Measurements from ENCODE around the gene RAB3B.

Gene RAB3B

GRCh38 chr1:51897699-51898031 is 92.8 kb downstream of the RAB3B start:
- no peak for TF ChIP-seq EGR1 (IDR thresholded peaks at IDR 0.05)
- no peak for TF ChIP-seq EP300 (IDR thresholded peaks at IDR 0.05; ENCODE audit: borderline replicate concordance)
- TF ChIP-seq TEAD4 (IDR thresholded peaks at IDR 0.05), result peak; percentile 53; the same call in 1 of the 2 replicates
- no peak for TF ChIP-seq NFIC (IDR thresholded peaks at IDR 0.05)

- TF ChIP-seq MAX (IDR thresholded peaks at IDR 0.05) (peak; percentile 49; the same call in 1 of the 2 replicates), CREB1 (IDR thresholded peaks at IDR 0.05; ENCODE audit: low read depth) (peak; percentile 91), NFIC (IDR thresholded peaks at IDR 0.05) (no peak), RAD21 (IDR thresholded peaks at IDR 0.05; ENCODE audit: low read depth) (no peak), USF1 (IDR thresholded peaks at IDR 0.05) (peak; percentile 93), ZBTB7A (IDR thresholded peaks at IDR 0.05; ENCODE audit: low read depth) (no peak), TCF12 (IDR thresholded peaks at IDR 0.05; ENCODE audit: low read depth) (peak; percentile 80), EP300 (IDR thresholded peaks at IDR 0.05; ENCODE audit: borderline replicate concordance) (peak; percentile 16; the same call in 1 of the 2 replicates), TEAD4 (IDR thresholded peaks at IDR 0.05) (no peak), EGR1 (IDR thresholded peaks at IDR 0.05) (0 out of 2 replicates have a peak, but pooled peaks have one; percentile 20), TAF1 (IDR thresholded peaks at IDR 0.05; ENCODE audit: low read depth) (peak; percentile 100), CEBPB (IDR thresholded peaks at IDR 0.05) (peak; percentile 94), YY1 (IDR thresholded peaks at IDR 0.05; ENCODE audit: low read depth) (no peak), FOXM1 (IDR thresholded peaks at IDR 0.05; ENCODE audit: borderline replicate concordance, low read depth) (peak; percentile 13; the same call in 1 of the 2 replicates), REST (IDR thresholded peaks at IDR 0.05; ENCODE audit: low read depth) (0 out of 2 replicates have a peak, but pooled peaks have one; percentile 28)
Observed at GRCh38 chr1:51878616-51879336, 111.7 kb downstream of the RAB3B start, which contains the start of gene NRDC. TSS of gene NRDC (minus strand) at chr1:51878727. CDS start at chr1:51878615, 112 bp downstream.

- TF ChIP-seq RAD21 (IDR thresholded peaks at IDR 0.05; ENCODE audit: low read depth) (no peak), REST (IDR thresholded peaks at IDR 0.05; ENCODE audit: low read depth) (no peak; the same call in 1 of the 2 replicates), CREB1 (IDR thresholded peaks at IDR 0.05; ENCODE audit: low read depth) (no peak), MAX (IDR thresholded peaks at IDR 0.05) (no peak), FOXM1 (IDR thresholded peaks at IDR 0.05; ENCODE audit: borderline replicate concordance, low read depth) (no peak), CEBPB (IDR thresholded peaks at IDR 0.05) (no peak), YY1 (IDR thresholded peaks at IDR 0.05; ENCODE audit: low read depth) (no peak), EGR1 (IDR thresholded peaks at IDR 0.05) (no peak), TEAD4 (IDR thresholded peaks at IDR 0.05) (no peak), TAF1 (IDR thresholded peaks at IDR 0.05; ENCODE audit: low read depth) (no peak), USF1 (IDR thresholded peaks at IDR 0.05) (no peak), NFIC (IDR thresholded peaks at IDR 0.05) (no peak), TCF12 (IDR thresholded peaks at IDR 0.05; ENCODE audit: low read depth) (no peak), ZBTB7A (IDR thresholded peaks at IDR 0.05; ENCODE audit: low read depth) (no peak), EP300 (IDR thresholded peaks at IDR 0.05; ENCODE audit: borderline replicate concordance) (no peak)
Observed at GRCh38 chr1:51878308-51878615, 112.2 kb downstream of the RAB3B start.

- no peak for TF ChIP-seq CEBPB (IDR thresholded peaks at IDR 0.05)
- no peak for TF ChIP-seq EGR1 (IDR thresholded peaks at IDR 0.05)
- no peak for TF ChIP-seq CREB1 (IDR thresholded peaks at IDR 0.05; ENCODE audit: low read depth)
- no peak for TF ChIP-seq NFIC (IDR thresholded peaks at IDR 0.05)
- TF ChIP-seq TAF1 (IDR thresholded peaks at IDR 0.05; ENCODE audit: low read depth), result no peak
Observed at GRCh38 chr1:51877434-51878307, 112.8 kb downstream of the RAB3B start.

GRCh38 chr1:51875836-51876235 is 114.7 kb downstream of the RAB3B start:
- TF ChIP-seq USF1 (IDR thresholded peaks at IDR 0.05) (no peak), EGR1 (IDR thresholded peaks at IDR 0.05) (no peak), TCF12 (IDR thresholded peaks at IDR 0.05; ENCODE audit: low read depth) (no peak), CREB1 (IDR thresholded peaks at IDR 0.05; ENCODE audit: low read depth) (no peak), CEBPB (IDR thresholded peaks at IDR 0.05) (no peak), REST (IDR thresholded peaks at IDR 0.05; ENCODE audit: low read depth) (no peak), TEAD4 (IDR thresholded peaks at IDR 0.05) (no peak), YY1 (IDR thresholded peaks at IDR 0.05; ENCODE audit: low read depth) (no peak), TAF1 (IDR thresholded peaks at IDR 0.05; ENCODE audit: low read depth) (no peak), RAD21 (IDR thresholded peaks at IDR 0.05; ENCODE audit: low read depth) (no peak)

Data from Ishikawa (cell line).